Medulla oblongata (tissue), 1 donor: ENCODE measurements around the gene EXOC4.
"Not testable (repeated sequence)": the region's sequence is repeated elsewhere in the genome, so short reads cannot be mapped to it uniquely, and the experiment has no call there.

Experiments
- DNase-seq: peaks from one replicate; pipeline ENCODE4 v3.0.0-alpha.2; 2015; ENCODE audit errors: extremely low spot score

The EXOC4 gene

GRCh38 chr7:133748443-133749407, 495.8 kb downstream of the EXOC4 start:
- DNase-seq: no peak

- DNase-seq: no peak
Measured at GRCh38 chr7:133750287-133750686, 497.4 kb downstream of the EXOC4 start.

- DNase-seq: no peak
Measured at GRCh38 chr7:133751079-133751478, 498.2 kb downstream of the EXOC4 start.

- DNase-seq: no peak
Measured at GRCh38 chr7:133753513-133753912, 500.6 kb downstream of the EXOC4 start.

GRCh38 chr7:133754708-133755107, 501.8 kb downstream of the EXOC4 start:
- no peak for DNase-seq

GRCh38 chr7:133755901-133756300, 503.0 kb downstream of the EXOC4 start:
- no peak for DNase-seq

GRCh38 chr7:133761443-133761842, 508.6 kb downstream of the EXOC4 start:
- DNase-seq: no peak

GRCh38 chr7:133763076-133763640, 510.3 kb downstream of the EXOC4 start:
- no peak for DNase-seq

- DNase-seq: no peak
Measured at GRCh38 chr7:133769668-133770067, 516.8 kb downstream of the EXOC4 start.

- no peak for DNase-seq
Measured at GRCh38 chr7:133770863-133771492, 518.1 kb downstream of the EXOC4 start.

- DNase-seq: no peak
Measured at GRCh38 chr7:133771788-133772419, 519.0 kb downstream of the EXOC4 start.

- no peak for DNase-seq
Measured at GRCh38 chr7:133773601-133774000, 520.7 kb downstream of the EXOC4 start.

- no peak for DNase-seq
Measured at GRCh38 chr7:133775201-133775600, 522.3 kb downstream of the EXOC4 start.

- DNase-seq: no peak
Measured at GRCh38 chr7:133776266-133776665, 523.4 kb downstream of the EXOC4 start.

- no peak for DNase-seq
Measured at GRCh38 chr7:133777701-133778100, 524.8 kb downstream of the EXOC4 start.

GRCh38 chr7:133778472-133778871, 525.6 kb downstream of the EXOC4 start:
- DNase-seq: no peak

GRCh38 chr7:133779538-133779937, 526.7 kb downstream of the EXOC4 start:
- not testable (repeated sequence) for DNase-seq

GRCh38 chr7:133780912-133781311, 528.0 kb downstream of the EXOC4 start:
- no peak for DNase-seq

- no peak for DNase-seq
Measured at GRCh38 chr7:133781486-133782090, 528.7 kb downstream of the EXOC4 start.

- DNase-seq: no peak
Measured at GRCh38 chr7:133782470-133782869, 529.6 kb downstream of the EXOC4 start.

- DNase-seq: no peak
Measured at GRCh38 chr7:133783276-133783675, 530.4 kb downstream of the EXOC4 start.
